GM23338 (cell line): ENCODE results near the gene IL1B. TPM values are rescaled to one million over a fixed set of nuclear protein-coding genes. Genes with fewer than 3 reads are reported as not detected.

ENCODE experiments used
- ATAC-seq: fragments of 200-7000 bp; cut with Tn5 transposase; 3 replicates; pipeline ENCODE4 v1.9.1; 2020
- DNase-seq: peaks from one replicate; pipeline ENCODE4 v3.0.0-alpha.2; 2015; ENCODE audit warnings: low spot score
- H2AFZ ChIP-seq: fragments of 200-600 bp; sonication (generic); 2 replicates; pipeline ENCODE4 v1.8.0; 2016; ENCODE audit warnings: antibody characterized with exemption, mild to moderate bottlenecking, moderate library complexity
- H3F3A ChIP-seq: fragments of 200-600 bp; sonication (generic); replicated peaks from 2 replicates; pipeline ENCODE4 v1.8.0; 2017; ENCODE audit warnings: antibody characterized with exemption, mixed run types, low read depth
- H3K27ac ChIP-seq: fragments of 200-600 bp; sonication (generic); 2 replicates; pipeline ENCODE4 v1.6.1; 2016; ENCODE audit warnings: low read depth
- H3K27me3 ChIP-seq: fragments of 200-600 bp; sonication (generic); 2 replicates; pipeline ENCODE4 v1.8.0; 2016; ENCODE audit warnings: mild to moderate bottlenecking, mixed run types, moderate library complexity; ENCODE audit not compliant: insufficient read depth
- H3K36me3 ChIP-seq: fragments of 200-600 bp; sonication (generic); 2 replicates; pipeline ENCODE4 v1.8.0; 2016; ENCODE audit warnings: mild to moderate bottlenecking; ENCODE audit not compliant: insufficient read depth
- H3K4me1 ChIP-seq: fragments of 200-600 bp; sonication (generic); 2 replicates; pipeline ENCODE4 v1.8.0; 2016; ENCODE audit warnings: mild to moderate bottlenecking, moderate library complexity; ENCODE audit not compliant: insufficient read depth
- H3K4me2 ChIP-seq: fragments of 200-600 bp; sonication (generic); 2 replicates; pipeline ENCODE4 v1.7.1; 2017; ENCODE audit warnings: mixed run types
- H3K4me3 ChIP-seq: fragments of 200-600 bp; sonication (generic); 2 replicates; pipeline ENCODE4 v1.6.1; 2016; ENCODE audit warnings: mixed run types
- H3K79me2 ChIP-seq: fragments of 200-600 bp; sonication (generic); replicated peaks from 2 replicates; pipeline ENCODE4 v1.8.0; 2017; ENCODE audit warnings: mild to moderate bottlenecking; ENCODE audit not compliant: insufficient read depth
- H3K9me2 ChIP-seq: fragments of 200-600 bp; sonication (generic); 2 replicates; pipeline ENCODE4 v1.8.0; 2017; ENCODE audit not compliant: insufficient read depth
- H4K20me1 ChIP-seq: fragments of 200-600 bp; sonication (generic); replicated peaks from 2 replicates; pipeline ENCODE4 v1.8.0; 2017; ENCODE audit warnings: mild to moderate bottlenecking; ENCODE audit not compliant: insufficient read depth
- H3K27ac Mint-ChIP-seq: 2 replicates; pipeline ENCODE4 v1.8.0; 2020; ENCODE audit warnings: inconsistent platforms, mild to moderate bottlenecking, moderate library complexity, mixed read lengths
- H3K27me3 Mint-ChIP-seq: 3 replicates; pipeline ENCODE4 v1.8.0; 2022; ENCODE audit warnings: low read depth, mild to moderate bottlenecking, moderate library complexity, mixed read lengths, inconsistent platforms; ENCODE audit not compliant: insufficient read depth, poor library complexity
- H3K36me3 Mint-ChIP-seq: 3 replicates; pipeline ENCODE4 v1.8.0; 2021; ENCODE audit warnings: low read depth, mild to moderate bottlenecking, inconsistent platforms, moderate library complexity, mixed read lengths
- H3K4me1 Mint-ChIP-seq: 3 replicates; pipeline ENCODE4 v1.8.0; 2020; ENCODE audit warnings: mild to moderate bottlenecking, inconsistent platforms, mixed read lengths
- H3K4me3 Mint-ChIP-seq: 3 replicates; pipeline ENCODE4 v1.8.0; 2021; ENCODE audit warnings: moderate library complexity, mild to moderate bottlenecking, inconsistent platforms, mixed read lengths
- H3K9me3 Mint-ChIP-seq: 3 replicates; pipeline ENCODE4 v1.8.0; 2020; ENCODE audit warnings: moderate library complexity, mild to moderate bottlenecking, inconsistent platforms, mixed read lengths
- ETS1 ChIP-seq: IDR thresholded peaks from 2 replicates; pipeline ENCODE4 v1.6.1; 2016; ENCODE audit warnings: antibody characterized with exemption
- EZH2 ChIP-seq: fragments of 200-600 bp; sonication (generic); IDR thresholded peaks from one replicate; pipeline ENCODE4 v1.8.0; 2017; ENCODE audit warnings: antibody characterized with exemption, mild to moderate bottlenecking, low read depth; ENCODE audit not compliant: unreplicated experiment
- EZH2phosphoT487 ChIP-seq: fragments of 200-600 bp; sonication (generic); IDR thresholded peaks from one replicate; pipeline ENCODE4 v1.8.1; 2018; ENCODE audit warnings: antibody characterized with exemption; ENCODE audit not compliant: unreplicated experiment
- JUNB ChIP-seq: IDR thresholded peaks from one replicate; pipeline ENCODE4 v1.6.1; 2016; ENCODE audit warnings: antibody characterized with exemption; ENCODE audit not compliant: unreplicated experiment
- NANOG ChIP-seq: IDR thresholded peaks from 2 replicates; pipeline ENCODE4 v1.6.1; 2016; ENCODE audit warnings: antibody characterized with exemption, borderline replicate concordance
- POLR2AphosphoS5 ChIP-seq: IDR thresholded peaks from 2 replicates; pipeline ENCODE4 v1.6.1; 2016; ENCODE audit warnings: antibody characterized with exemption, low read depth
- STAT1 ChIP-seq: IDR thresholded peaks from one replicate; pipeline ENCODE4 v1.6.1; 2016; ENCODE audit warnings: antibody characterized with exemption; ENCODE audit not compliant: unreplicated experiment
- ZNF114 ChIP-seq: fragments of 250-450 bp; sonication (Bioruptor Pico); IDR thresholded peaks from 2 replicates; pipeline ENCODE4 v1.5.0; 2020; ENCODE audit warnings: mild to moderate bottlenecking, moderate library complexity
- ZNF331 ChIP-seq: fragments of 250-450 bp; sonication (Bioruptor Pico); IDR thresholded peaks from 2 replicates; pipeline ENCODE4 v1.5.0; 2020; ENCODE audit warnings: low read depth, mild to moderate bottlenecking, moderate library complexity
- polyA plus RNA-seq: library from polyadenylated mRNA; unstranded; fragments of >200 nt; fragmentation: Nextera tagmentation; extraction: Ambion mirVana; gene quantifications from 2 replicates; pipeline ENCODE4 v1.2.1, GENCODE V29; 2016
- total RNA-seq: library from RNA; depleted of rRNA; stranded (reverse); fragments of >200 nt; shearing (Covaris generic); gene quantifications from 2 replicates; pipeline ENCODE4 v1.2.3, GENCODE V29; 2014
- TF ChIP-seq, protein P1 (sequence below), 2 experiments: fragments of 200-600 bp in 1 of 2; sonication (generic) in 1 of 2; conservative IDR thresholded peaks; 2 replicates each; pipeline versions ENCODE4 v1.5.1 to v1.6.1; 2016 to 2017; ENCODE audit warnings: antibody characterized with exemption in 2 of 2, low read depth in 2 of 2, mild to moderate bottlenecking in 2 of 2, moderate library complexity in 1 of 2
- TF ChIP-seq, protein P2 (sequence below): IDR thresholded peaks from one replicate; pipeline ENCODE4 v1.6.1; 2018; ENCODE audit warnings: antibody characterized with exemption; ENCODE audit not compliant: unreplicated experiment

IL1B gene
- total and polyA plus RNA-seq, 2 experiments from 2014 or later, result not detected

DNA sequence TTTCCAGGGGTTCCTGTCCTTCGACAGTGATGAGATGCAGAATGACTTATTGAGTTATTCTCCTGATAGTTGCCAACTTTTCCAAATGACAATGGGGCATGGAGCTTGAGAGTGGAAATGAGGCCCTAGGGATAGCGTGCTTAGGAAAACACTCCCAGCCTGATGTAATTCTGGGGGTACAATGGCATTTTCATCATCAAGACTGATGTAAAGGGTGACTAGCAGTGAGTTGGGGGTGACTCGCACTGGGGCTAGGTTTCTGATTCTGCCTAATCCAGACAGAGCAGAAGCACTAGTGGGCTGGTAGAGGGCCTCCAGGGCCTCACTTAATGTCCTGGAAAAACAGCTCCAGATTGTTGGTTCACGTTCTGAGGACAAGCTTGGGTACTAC lies 40.4 kb upstream of the IL1B start (continued):
- TF ChIP-seq, protein P1, sequence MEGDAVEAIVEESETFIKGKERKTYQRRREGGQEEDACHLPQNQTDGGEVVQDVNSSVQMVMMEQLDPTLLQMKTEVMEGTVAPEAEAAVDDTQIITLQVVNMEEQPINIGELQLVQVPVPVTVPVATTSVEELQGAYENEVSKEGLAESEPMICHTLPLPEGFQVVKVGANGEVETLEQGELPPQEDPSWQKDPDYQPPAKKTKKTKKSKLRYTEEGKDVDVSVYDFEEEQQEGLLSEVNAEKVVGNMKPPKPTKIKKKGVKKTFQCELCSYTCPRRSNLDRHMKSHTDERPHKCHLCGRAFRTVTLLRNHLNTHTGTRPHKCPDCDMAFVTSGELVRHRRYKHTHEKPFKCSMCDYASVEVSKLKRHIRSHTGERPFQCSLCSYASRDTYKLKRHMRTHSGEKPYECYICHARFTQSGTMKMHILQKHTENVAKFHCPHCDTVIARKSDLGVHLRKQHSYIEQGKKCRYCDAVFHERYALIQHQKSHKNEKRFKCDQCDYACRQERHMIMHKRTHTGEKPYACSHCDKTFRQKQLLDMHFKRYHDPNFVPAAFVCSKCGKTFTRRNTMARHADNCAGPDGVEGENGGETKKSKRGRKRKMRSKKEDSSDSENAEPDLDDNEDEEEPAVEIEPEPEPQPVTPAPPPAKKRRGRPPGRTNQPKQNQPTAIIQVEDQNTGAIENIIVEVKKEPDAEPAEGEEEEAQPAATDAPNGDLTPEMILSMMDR (conservative IDR thresholded peaks at IDR 0.05; ENCODE audit: low read depth in 2 of 2), result no peak
- no peak for TF ChIP-seq POLR2AphosphoS5
- TF ChIP-seq, protein P2, sequence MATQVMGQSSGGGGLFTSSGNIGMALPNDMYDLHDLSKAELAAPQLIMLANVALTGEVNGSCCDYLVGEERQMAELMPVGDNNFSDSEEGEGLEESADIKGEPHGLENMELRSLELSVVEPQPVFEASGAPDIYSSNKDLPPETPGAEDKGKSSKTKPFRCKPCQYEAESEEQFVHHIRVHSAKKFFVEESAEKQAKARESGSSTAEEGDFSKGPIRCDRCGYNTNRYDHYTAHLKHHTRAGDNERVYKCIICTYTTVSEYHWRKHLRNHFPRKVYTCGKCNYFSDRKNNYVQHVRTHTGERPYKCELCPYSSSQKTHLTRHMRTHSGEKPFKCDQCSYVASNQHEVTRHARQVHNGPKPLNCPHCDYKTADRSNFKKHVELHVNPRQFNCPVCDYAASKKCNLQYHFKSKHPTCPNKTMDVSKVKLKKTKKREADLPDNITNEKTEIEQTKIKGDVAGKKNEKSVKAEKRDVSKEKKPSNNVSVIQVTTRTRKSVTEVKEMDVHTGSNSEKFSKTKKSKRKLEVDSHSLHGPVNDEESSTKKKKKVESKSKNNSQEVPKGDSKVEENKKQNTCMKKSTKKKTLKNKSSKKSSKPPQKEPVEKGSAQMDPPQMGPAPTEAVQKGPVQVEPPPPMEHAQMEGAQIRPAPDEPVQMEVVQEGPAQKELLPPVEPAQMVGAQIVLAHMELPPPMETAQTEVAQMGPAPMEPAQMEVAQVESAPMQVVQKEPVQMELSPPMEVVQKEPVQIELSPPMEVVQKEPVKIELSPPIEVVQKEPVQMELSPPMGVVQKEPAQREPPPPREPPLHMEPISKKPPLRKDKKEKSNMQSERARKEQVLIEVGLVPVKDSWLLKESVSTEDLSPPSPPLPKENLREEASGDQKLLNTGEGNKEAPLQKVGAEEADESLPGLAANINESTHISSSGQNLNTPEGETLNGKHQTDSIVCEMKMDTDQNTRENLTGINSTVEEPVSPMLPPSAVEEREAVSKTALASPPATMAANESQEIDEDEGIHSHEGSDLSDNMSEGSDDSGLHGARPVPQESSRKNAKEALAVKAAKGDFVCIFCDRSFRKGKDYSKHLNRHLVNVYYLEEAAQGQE, result no peak
- no peak for TF ChIP-seq ZNF331
- no peak for TF ChIP-seq JUNB
- no peak for TF ChIP-seq NANOG
- no peak for TF ChIP-seq EZH2
- TF ChIP-seq EZH2phosphoT487, result no peak
- TF ChIP-seq STAT1, result no peak
- no peak for TF ChIP-seq ZNF114 (CRISPR knock-in tag)
- TF ChIP-seq ETS1, result no peak

GRCh38 chr2:112876257-112876970 lies 39.8 kb upstream of the IL1B start:
- Mint-ChIP-seq H3K27ac (no peak overlapping the region), H3K27me3 (no peaks in the 10 kb centered on the region), H3K4me3 (no peak overlapping the region), H3K4me1 (peaks cover 2% of the 10 kb centered on the region), H3K36me3 (no peaks in the 10 kb centered on the region), H3K9me3 (no peaks in the 10 kb centered on the region)
- DNase-seq (no peak), ATAC-seq (no peak)
- Histone ChIP-seq H3K36me3 (no peaks in the 10 kb centered on the region), H3K4me1 (no peaks in the 10 kb centered on the region), H3K27me3 (no peaks in the 10 kb centered on the region), H3K79me2 (no peaks in the 10 kb centered on the region), H3K9me2 (no peaks in the 10 kb centered on the region), H4K20me1 (no peaks in the 10 kb centered on the region), H2AFZ (no peak overlapping the region), H3F3A (no peaks in the 10 kb centered on the region), H3K4me2 (no peak overlapping the region), H3K4me3 (no peak overlapping the region), H3K27ac (no peak overlapping the region)
- TF ChIP-seq, protein P1 (conservative IDR thresholded peaks at IDR 0.05; ENCODE audit: low read depth in 2 of 2), result no peak
- TF ChIP-seq ZNF114 (CRISPR knock-in tag) (no peak), ZNF331 (no peak), NANOG (no peak), EZH2phosphoT487 (no peak)
